ENCODE results near the gene HSD17B12. TPM values are rescaled to one million over a fixed set of nuclear protein-coding genes. Genes with fewer than 3 reads are reported as not detected.

Gene HSD17B12
- polyA plus RNA-seq, 1 donor (not counting 4 experiments of a cell fraction or from before 2014, with no cell fraction given): 105 TPM

DNA sequence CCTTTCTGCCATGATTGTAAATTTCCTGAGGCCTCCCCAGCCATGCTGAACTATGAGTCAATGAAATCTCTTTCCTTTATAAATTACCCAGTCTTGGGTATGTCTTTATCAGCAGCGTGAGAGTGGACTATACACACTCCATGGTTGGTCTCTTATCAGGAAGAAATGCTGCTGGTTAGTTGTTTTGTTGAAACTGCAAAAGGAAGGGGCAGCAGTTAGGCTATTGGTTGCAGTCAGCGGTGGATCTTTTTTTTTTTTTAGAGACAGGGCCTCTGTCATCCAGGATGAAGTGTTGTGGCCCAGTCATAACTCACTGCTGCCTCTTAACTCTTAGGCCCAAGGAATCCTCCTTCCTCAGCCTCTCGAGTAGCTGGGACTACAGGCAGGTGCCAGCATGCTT is 51.7 kb downstream of the HSD17B12 start:
- H3K36me3 ChIP-seq (ENCODE audit: control insufficient read depth in 2 of 2, extremely low read depth in 1 of 2, insufficient read depth in 2 of 2, low read length in 2 of 2): peaks cover 4 to 8% of the 10 kb centered on the region in 2 experiments
- FAIRE-seq (no peak), DNase-seq (ENCODE audit: low read depth, low spot score) (no peak)
- H3K9ac ChIP-seq (ENCODE audit: control insufficient read depth, extremely low read depth, insufficient read depth, low read length): no peak overlapping the region
- dilution Hi-C loops (cut with MboI; ENCODE audit: extremely low pct_ligation_motif_present, low sequenced_read_pairs): no loop called here
- no peaks in the 10 kb centered on the region for H3K27me3 ChIP-seq (ENCODE audit: control insufficient read depth, extremely low read depth, insufficient read depth, low read length)
- no peak overlapping the region for H3K4me2 ChIP-seq (ENCODE audit: control insufficient read depth, extremely low read depth, insufficient read depth, low read depth, low read length)
- no peak overlapping the region for H3K27ac ChIP-seq (ENCODE audit: control insufficient read depth, insufficient read depth, low read length)
- H3K4me3 ChIP-seq (ENCODE audit: control insufficient read depth in 2 of 3, extremely low read depth in 1 of 3, insufficient read depth in 2 of 3, low read depth in 1 of 3, low read length in 3 of 3): no peak overlapping the region
- H3K4me1 ChIP-seq (ENCODE audit: control insufficient read depth, extremely low read depth, insufficient read depth, low read length): peaks cover 17% of the 10 kb centered on the region
- no peaks in the 10 kb centered on the region for H3K9me3 ChIP-seq (ENCODE audit: control insufficient read depth, low read depth, low read length)
- TF ChIP-seq CTCF (optimal IDR thresholded peaks at IDR 0.05 in 1 of 3, IDR thresholded peaks at IDR 0.05 in 1 of 3, conservative IDR thresholded peaks at IDR 0.05 in 1 of 3; ENCODE audit: extremely low read depth in 1 of 3, insufficient read depth in 2 of 3, low read length in 3 of 3): no peak
- TF ChIP-seq EZH2 (IDR thresholded peaks at IDR 0.05; ENCODE audit: low read length): no peak
- no peak overlapping the region for H2AFZ ChIP-seq (ENCODE audit: control insufficient read depth, low read length)
- H4K20me1 ChIP-seq (ENCODE audit: control insufficient read depth, extremely low read depth, insufficient read depth, low read length): peaks cover 2% of the 10 kb centered on the region
- no peaks in the 10 kb centered on the region for H3K9me1 ChIP-seq (ENCODE audit: control insufficient read depth, extremely low read depth, insufficient read depth, low read length)
- peaks cover 75% of the 10 kb centered on the region for H3K79me2 ChIP-seq (ENCODE audit: control insufficient read depth, insufficient read depth, low read length)

- Histone ChIP-seq H2AFZ (ENCODE audit: control insufficient read depth, low read length) (no peak overlapping the region), H3K27me3 (ENCODE audit: control insufficient read depth, extremely low read depth, insufficient read depth, low read length) (no peaks in the 10 kb centered on the region), H4K20me1 (ENCODE audit: control insufficient read depth, extremely low read depth, insufficient read depth, low read length) (peaks cover 5% of the 10 kb centered on the region), H3K9ac (ENCODE audit: control insufficient read depth, extremely low read depth, insufficient read depth, low read length) (no peak overlapping the region), H3K9me3 (ENCODE audit: control insufficient read depth, low read depth, low read length) (no peaks in the 10 kb centered on the region), H3K36me3 (ENCODE audit: control insufficient read depth in 2 of 2, extremely low read depth in 1 of 2, insufficient read depth in 2 of 2, low read length in 2 of 2) (peaks cover 4 to 10% of the 10 kb centered on the region in 2 experiments), H3K27ac (ENCODE audit: control insufficient read depth, insufficient read depth, low read length) (no peak overlapping the region), H3K79me2 (ENCODE audit: control insufficient read depth, insufficient read depth, low read length) (peaks cover 72% of the 10 kb centered on the region), H3K9me1 (ENCODE audit: control insufficient read depth, extremely low read depth, insufficient read depth, low read length) (no peaks in the 10 kb centered on the region), H3K4me2 (ENCODE audit: control insufficient read depth, extremely low read depth, insufficient read depth, low read depth, low read length) (no peak overlapping the region), H3K4me3 (ENCODE audit: control insufficient read depth in 2 of 3, extremely low read depth in 1 of 3, insufficient read depth in 2 of 3, low read depth in 1 of 3, low read length in 3 of 3) (no peak overlapping the region), H3K4me1 (ENCODE audit: control insufficient read depth, extremely low read depth, insufficient read depth, low read length) (peaks cover 30% of the 10 kb centered on the region)
- TF ChIP-seq EZH2 (IDR thresholded peaks at IDR 0.05; ENCODE audit: low read length) (no peak), CTCF (optimal IDR thresholded peaks at IDR 0.05 in 1 of 3, IDR thresholded peaks at IDR 0.05 in 1 of 3, conservative IDR thresholded peaks at IDR 0.05 in 1 of 3; ENCODE audit: extremely low read depth in 1 of 3, insufficient read depth in 2 of 3, low read length in 3 of 3) (no peak)
- dilution Hi-C loops (cut with MboI; ENCODE audit: extremely low pct_ligation_motif_present, low sequenced_read_pairs): no loop called here
- DNase-seq (ENCODE audit: low read depth, low spot score) (no peak), FAIRE-seq (no peak)
Observed at GRCh38 chr11:43734256-43734655, 53.7 kb downstream of the HSD17B12 start.

Data from keratinocyte (primary cell).